ENCODE measurements around the gene GRM7.

Gene GRM7

GRCh38 chr3:7721869-7722268 lies 861.0 kb downstream of the GRM7 start:
- Histone ChIP-seq H3K4me3 (ENCODE audit: low read length in 2 of 2) (no peak overlapping the region), H3K27me3 (ENCODE audit: control insufficient read depth in 1 of 2, insufficient read depth in 2 of 2, low read length in 2 of 2) (no peaks in the 10 kb centered on the region), H3K36me3 (ENCODE audit: control insufficient read depth in 2 of 2, insufficient read depth in 2 of 2, low read length in 2 of 2) (no peaks in the 10 kb centered on the region), H3K9me3 (ENCODE audit: control insufficient read depth in 2 of 2, low read length in 2 of 2) (no peaks in the 10 kb centered on the region), H3K9ac (ENCODE audit: low read length in 2 of 2) (no peak overlapping the region), H3K27ac (ENCODE audit: low read length) (no peak overlapping the region), H3K4me1 (ENCODE audit: control insufficient read depth, insufficient read depth, low read length) (no peaks in the 10 kb centered on the region)

GRCh38 chr3:7728566-7729519 lies 867.9 kb downstream of the GRM7 start:
- Histone ChIP-seq H3K4me1 (ENCODE audit: control insufficient read depth, insufficient read depth, low read length) (no peaks in the 10 kb centered on the region), H3K27ac (ENCODE audit: low read length) (no peak overlapping the region), H3K4me3 (ENCODE audit: low read length in 2 of 2) (no peak overlapping the region), H3K27me3 (ENCODE audit: control insufficient read depth in 1 of 2, insufficient read depth in 2 of 2, low read length in 2 of 2) (no peaks in the 10 kb centered on the region), H3K9ac (ENCODE audit: low read length in 2 of 2) (no peak overlapping the region), H3K36me3 (ENCODE audit: control insufficient read depth in 2 of 2, insufficient read depth in 2 of 2, low read length in 2 of 2) (no peaks in the 10 kb centered on the region), H3K9me3 (ENCODE audit: control insufficient read depth in 2 of 2, low read length in 2 of 2) (no peaks in the 10 kb centered on the region)

- Histone ChIP-seq H3K4me3 (ENCODE audit: low read length in 2 of 2) (no peak overlapping the region), H3K9ac (ENCODE audit: low read length in 2 of 2) (no peak overlapping the region), H3K27ac (ENCODE audit: low read length) (no peak overlapping the region), H3K27me3 (ENCODE audit: control insufficient read depth in 1 of 2, insufficient read depth in 2 of 2, low read length in 2 of 2) (no peaks in the 10 kb centered on the region), H3K36me3 (ENCODE audit: control insufficient read depth in 2 of 2, insufficient read depth in 2 of 2, low read length in 2 of 2) (no peaks in the 10 kb centered on the region), H3K9me3 (ENCODE audit: control insufficient read depth in 2 of 2, low read length in 2 of 2) (no peaks in the 10 kb centered on the region), H3K4me1 (ENCODE audit: control insufficient read depth, insufficient read depth, low read length) (no peaks in the 10 kb centered on the region)
Observed at GRCh38 chr3:7733933-7734332, 873.0 kb downstream of the GRM7 start.

GRCh38 chr3:7734456-7734855 lies 873.5 kb downstream of the GRM7 start:
- Histone ChIP-seq H3K27ac (ENCODE audit: low read length) (no peak overlapping the region), H3K9me3 (ENCODE audit: control insufficient read depth in 2 of 2, low read length in 2 of 2) (no peaks in the 10 kb centered on the region), H3K36me3 (ENCODE audit: control insufficient read depth in 2 of 2, insufficient read depth in 2 of 2, low read length in 2 of 2) (no peaks in the 10 kb centered on the region)

GRCh38 chr3:7737263-7737662 lies 876.3 kb downstream of the GRM7 start:
- H3K9ac ChIP-seq (ENCODE audit: low read length in 2 of 2): no peak overlapping the region
- H3K4me1 ChIP-seq (ENCODE audit: control insufficient read depth, insufficient read depth, low read length): no peaks in the 10 kb centered on the region
- H3K4me3 ChIP-seq (ENCODE audit: low read length in 2 of 2): no peak overlapping the region
- no peak overlapping the region for H3K27ac ChIP-seq (ENCODE audit: low read length)
- no peaks in the 10 kb centered on the region for H3K27me3 ChIP-seq (ENCODE audit: control insufficient read depth in 1 of 2, insufficient read depth in 2 of 2, low read length in 2 of 2)
- no peaks in the 10 kb centered on the region for H3K9me3 ChIP-seq (ENCODE audit: control insufficient read depth in 2 of 2, low read length in 2 of 2)
- no peaks in the 10 kb centered on the region for H3K36me3 ChIP-seq (ENCODE audit: control insufficient read depth in 2 of 2, insufficient read depth in 2 of 2, low read length in 2 of 2)

More at GRCh38 chr3:7734456-7734855, 873.5 kb downstream of the GRM7 start:
- Histone ChIP-seq H3K9ac (ENCODE audit: low read length in 2 of 2) (no peak overlapping the region), H3K27me3 (ENCODE audit: control insufficient read depth in 1 of 2, insufficient read depth in 2 of 2, low read length in 2 of 2) (no peaks in the 10 kb centered on the region), H3K4me1 (ENCODE audit: control insufficient read depth, insufficient read depth, low read length) (no peaks in the 10 kb centered on the region), H3K4me3 (ENCODE audit: low read length in 2 of 2) (no peak overlapping the region)

GRCh38 chr3:7739754-7740153 lies 878.8 kb downstream of the GRM7 start:
- no peaks in the 10 kb centered on the region for H3K36me3 ChIP-seq (ENCODE audit: control insufficient read depth in 2 of 2, insufficient read depth in 2 of 2, low read length in 2 of 2)
- no peaks in the 10 kb centered on the region for H3K4me1 ChIP-seq (ENCODE audit: control insufficient read depth, insufficient read depth, low read length)
- no peak overlapping the region for H3K9ac ChIP-seq (ENCODE audit: low read length in 2 of 2)
- H3K4me3 ChIP-seq (ENCODE audit: low read length in 2 of 2): no peak overlapping the region
- H3K27ac ChIP-seq (ENCODE audit: low read length): no peak overlapping the region
- no peaks in the 10 kb centered on the region for H3K27me3 ChIP-seq (ENCODE audit: control insufficient read depth in 1 of 2, insufficient read depth in 2 of 2, low read length in 2 of 2)
- H3K9me3 ChIP-seq (ENCODE audit: control insufficient read depth in 2 of 2, low read length in 2 of 2): no peaks in the 10 kb centered on the region

GRCh38 chr3:7740458-7740857 lies 879.5 kb downstream of the GRM7 start:
- H3K36me3 ChIP-seq (ENCODE audit: control insufficient read depth in 2 of 2, insufficient read depth in 2 of 2, low read length in 2 of 2): no peaks in the 10 kb centered on the region
- H3K4me3 ChIP-seq (ENCODE audit: low read length in 2 of 2): no peak overlapping the region
- H3K4me1 ChIP-seq (ENCODE audit: control insufficient read depth, insufficient read depth, low read length): no peaks in the 10 kb centered on the region
- H3K27me3 ChIP-seq (ENCODE audit: control insufficient read depth in 1 of 2, insufficient read depth in 2 of 2, low read length in 2 of 2): no peaks in the 10 kb centered on the region
- no peak overlapping the region for H3K9ac ChIP-seq (ENCODE audit: low read length in 2 of 2)
- no peak overlapping the region for H3K27ac ChIP-seq (ENCODE audit: low read length)
- H3K9me3 ChIP-seq (ENCODE audit: control insufficient read depth in 2 of 2, low read length in 2 of 2): no peaks in the 10 kb centered on the region

GRCh38 chr3:7744850-7745249 lies 883.9 kb downstream of the GRM7 start:
- Histone ChIP-seq H3K4me1 (ENCODE audit: control insufficient read depth, insufficient read depth, low read length) (no peaks in the 10 kb centered on the region), H3K27ac (ENCODE audit: low read length) (no peak overlapping the region), H3K27me3 (ENCODE audit: control insufficient read depth in 1 of 2, insufficient read depth in 2 of 2, low read length in 2 of 2) (no peaks in the 10 kb centered on the region), H3K36me3 (ENCODE audit: control insufficient read depth in 2 of 2, insufficient read depth in 2 of 2, low read length in 2 of 2) (no peaks in the 10 kb centered on the region), H3K4me3 (ENCODE audit: low read length in 2 of 2) (no peak overlapping the region), H3K9me3 (ENCODE audit: control insufficient read depth in 2 of 2, low read length in 2 of 2) (no peaks in the 10 kb centered on the region), H3K9ac (ENCODE audit: low read length in 2 of 2) (no peak overlapping the region)

- no peaks in the 10 kb centered on the region for H3K27me3 ChIP-seq (ENCODE audit: control insufficient read depth in 1 of 2, insufficient read depth in 2 of 2, low read length in 2 of 2)
- no peaks in the 10 kb centered on the region for H3K4me1 ChIP-seq (ENCODE audit: control insufficient read depth, insufficient read depth, low read length)
- H3K36me3 ChIP-seq (ENCODE audit: control insufficient read depth in 2 of 2, insufficient read depth in 2 of 2, low read length in 2 of 2): no peaks in the 10 kb centered on the region
- no peak overlapping the region for H3K27ac ChIP-seq (ENCODE audit: low read length)
- H3K9ac ChIP-seq (ENCODE audit: low read length in 2 of 2): no peak overlapping the region
- H3K4me3 ChIP-seq (ENCODE audit: low read length in 2 of 2): no peak overlapping the region
- H3K9me3 ChIP-seq (ENCODE audit: control insufficient read depth in 2 of 2, low read length in 2 of 2): no peaks in the 10 kb centered on the region
Observed at GRCh38 chr3:7745711-7746110, 884.8 kb downstream of the GRM7 start.

- Histone ChIP-seq H3K27me3 (ENCODE audit: control insufficient read depth in 1 of 2, insufficient read depth in 2 of 2, low read length in 2 of 2) (no peaks in the 10 kb centered on the region), H3K27ac (ENCODE audit: low read length) (no peak overlapping the region), H3K9ac (ENCODE audit: low read length in 2 of 2) (no peak overlapping the region), H3K4me1 (ENCODE audit: control insufficient read depth, insufficient read depth, low read length) (no peaks in the 10 kb centered on the region), H3K9me3 (ENCODE audit: control insufficient read depth in 2 of 2, low read length in 2 of 2) (no peaks in the 10 kb centered on the region), H3K4me3 (ENCODE audit: low read length in 2 of 2) (no peak overlapping the region), H3K36me3 (ENCODE audit: control insufficient read depth in 2 of 2, insufficient read depth in 2 of 2, low read length in 2 of 2) (no peaks in the 10 kb centered on the region)
Observed at GRCh38 chr3:7749931-7750695, 889.2 kb downstream of the GRM7 start.

GRCh38 chr3:7752005-7752404 lies 891.1 kb downstream of the GRM7 start:
- Histone ChIP-seq H3K9me3 (ENCODE audit: control insufficient read depth in 2 of 2, low read length in 2 of 2) (no peaks in the 10 kb centered on the region), H3K27me3 (ENCODE audit: control insufficient read depth in 1 of 2, insufficient read depth in 2 of 2, low read length in 2 of 2) (no peaks in the 10 kb centered on the region), H3K9ac (ENCODE audit: low read length in 2 of 2) (no peak overlapping the region), H3K4me1 (ENCODE audit: control insufficient read depth, insufficient read depth, low read length) (no peaks in the 10 kb centered on the region), H3K4me3 (ENCODE audit: low read length in 2 of 2) (no peak overlapping the region), H3K27ac (ENCODE audit: low read length) (no peak overlapping the region), H3K36me3 (ENCODE audit: control insufficient read depth in 2 of 2, insufficient read depth in 2 of 2, low read length in 2 of 2) (no peaks in the 10 kb centered on the region)
